ENCODE results near the gene FCER2. TPM values are rescaled to one million over a fixed set of nuclear protein-coding genes. Genes with fewer than 3 reads are reported as not detected.
A peak's percentile ranks its signal among the peaks of the same experiment; 100 is the strongest.
"Not testable (repeated sequence)": the region's sequence is repeated elsewhere in the genome, so short reads cannot be mapped to it uniquely, and the experiment has no call there.

Gene FCER2
- under 1 TPM; 0.29 to 0.31 TPM for total RNA-seq

DNA sequence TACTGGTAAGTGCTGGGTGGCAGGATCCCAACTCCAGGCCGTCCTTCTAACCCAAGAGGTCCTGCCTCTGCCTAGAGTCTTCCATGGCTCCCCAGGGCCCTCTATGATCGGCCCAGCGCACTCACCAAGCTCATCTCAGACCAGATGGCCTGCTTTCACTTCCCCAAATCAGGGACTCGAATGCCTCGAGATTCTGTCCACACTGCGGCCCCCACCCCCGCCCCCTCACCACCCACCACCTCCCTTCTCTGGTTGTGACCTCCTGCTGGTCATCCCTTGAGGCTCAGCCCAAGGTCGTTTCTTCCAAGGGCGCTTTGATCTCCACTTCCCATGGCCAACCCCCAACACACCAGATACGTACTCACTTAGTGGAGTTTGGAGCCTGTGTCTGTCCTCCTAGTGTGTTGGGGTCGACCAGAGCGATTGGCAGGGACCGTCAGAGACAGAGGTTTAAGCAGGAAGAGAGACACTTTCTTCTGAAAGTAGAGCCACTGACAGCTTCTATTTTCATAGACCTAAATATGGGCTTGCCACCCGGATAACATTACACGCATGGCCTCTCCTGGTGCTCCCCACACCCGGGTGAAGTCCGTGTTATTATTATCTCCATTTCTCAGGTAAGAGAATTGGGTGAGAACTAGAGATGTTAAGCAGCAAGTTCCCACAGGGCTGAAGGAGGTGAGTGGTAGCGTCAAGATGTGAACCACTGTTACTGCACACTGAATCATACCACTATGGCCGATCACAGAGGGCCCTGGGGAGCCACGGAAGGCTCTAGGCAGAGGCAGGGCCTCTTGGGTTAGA lies at the start of gene FCER2:
Gene FCER2 (minus strand): TSS at position 478 of the 804 bp plus-strand sequence. CDS start 2,371 bp downstream, outside the sequence.
- Mint-ChIP-seq H3K27me3 (ENCODE audit: low read depth) (peaks cover 25% of the 10 kb centered on the region), H3K9me3 (ENCODE audit: insufficient read depth) (no peaks in the 10 kb centered on the region), H3K36me3 (ENCODE audit: low read depth) (no peaks in the 10 kb centered on the region), H3K27ac (no peak within 1 kb of the TSS), H3K4me3 (no peak within 1 kb of the TSS), H3K4me1 (ENCODE audit: low read depth) (peaks cover 38% of the 10 kb centered on the region)
- CTCF ChIA-PET: interaction anchor here (1.0 kb wide), 1 partner anchor 21 kb away, joined by 3 read pairs; the partner anchor contains the start of gene TRAPPC5
- no peak for DNase-seq
- ATAC-seq: no peak
- POLR2A ChIA-PET: no interaction called here

DNA sequence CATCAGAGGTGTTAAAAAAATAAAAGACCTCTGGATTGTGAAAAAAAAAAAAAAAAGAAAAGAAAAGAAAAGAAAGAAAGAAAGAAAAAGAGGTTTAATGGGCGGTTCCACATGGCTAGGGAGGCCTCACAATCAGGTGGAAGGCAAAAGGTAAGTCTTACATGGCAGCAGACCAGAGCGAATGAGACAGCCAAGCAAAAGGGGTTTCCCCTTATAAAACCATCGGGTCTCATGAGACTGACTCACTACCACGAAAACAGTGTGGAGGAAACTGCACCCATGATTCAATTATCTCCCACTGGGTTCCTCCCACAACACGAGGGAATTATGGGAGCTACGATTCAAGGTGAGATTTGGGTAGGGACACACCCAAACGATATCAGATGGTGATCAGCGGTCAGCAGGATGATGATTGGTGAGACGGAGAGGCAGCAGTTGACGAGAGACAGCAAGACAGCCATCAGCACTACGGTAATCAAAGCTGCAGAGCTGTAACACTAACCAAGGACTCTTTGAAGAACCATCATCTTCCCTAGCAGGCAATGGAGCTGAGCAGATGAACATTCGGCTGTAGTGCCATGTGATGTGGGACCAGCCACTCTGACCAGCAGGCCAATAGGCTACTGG lies 49.3 kb upstream of the FCER2 start:
- Mint-ChIP-seq H3K27me3 (ENCODE audit: low read depth) (no peaks in the 10 kb centered on the region), H3K9me3 (ENCODE audit: insufficient read depth) (peaks cover 13% of the 10 kb centered on the region), H3K36me3 (ENCODE audit: low read depth) (no peaks in the 10 kb centered on the region), H3K27ac (no peak overlapping the region), H3K4me3 (no peak overlapping the region), H3K4me1 (ENCODE audit: low read depth) (no peaks in the 10 kb centered on the region)
- DNase-seq (peak; percentile 25), ATAC-seq (no peak)
- ChIA-PET POLR2A (no interaction called here), CTCF (no interaction called here)

DNA sequence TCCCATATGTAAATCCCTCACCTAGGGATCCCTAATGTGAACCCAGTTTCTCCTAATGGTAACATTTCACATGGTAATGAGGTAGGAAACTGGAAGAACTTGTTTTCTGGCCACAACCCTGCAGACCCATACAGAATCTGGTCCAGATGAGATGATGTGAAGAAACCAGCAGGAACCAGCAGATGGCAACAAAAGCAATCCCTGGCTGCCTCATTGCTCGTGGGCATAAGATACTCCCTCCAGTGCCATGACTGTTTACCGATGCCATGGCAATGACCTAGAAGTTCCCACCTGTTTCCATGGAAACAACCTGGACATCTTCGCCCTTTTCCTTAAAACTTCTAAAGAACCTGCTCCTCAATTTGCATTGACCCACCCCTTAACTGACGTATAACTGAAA lies 46.8 kb upstream of the FCER2 start:
- no peaks in the 10 kb centered on the region for H3K4me1 Mint-ChIP-seq (ENCODE audit: low read depth)
- POLR2A ChIA-PET: no interaction called here
- ATAC-seq (no peak), DNase-seq (no peak)
- H3K36me3 Mint-ChIP-seq (ENCODE audit: low read depth): no peaks in the 10 kb centered on the region
- H3K4me3 Mint-ChIP-seq: no peak overlapping the region
- H3K27me3 Mint-ChIP-seq (ENCODE audit: low read depth): peaks cover 4% of the 10 kb centered on the region
- CTCF ChIA-PET: no interaction called here
- peaks cover 8% of the 10 kb centered on the region for H3K9me3 Mint-ChIP-seq (ENCODE audit: insufficient read depth)
- no peak overlapping the region for H3K27ac Mint-ChIP-seq

- POLR2A ChIA-PET: no interaction called here
These were observed 46.2 kb upstream of the FCER2 start for GRCh38 chr19:7748171-7748570.

GRCh38 chr19:7746903-7747884 lies 45.3 kb upstream of the FCER2 start, which contains the start of gene CD209:
Gene CD209, minus strand, starts transcription at chr19:7747534. Its CDS starts 23 bp downstream, at chr19:7747511.
- CTCF ChIA-PET: interaction anchor here (1.2 kb wide), 1 partner anchor 66 kb away, joined by 3 read pairs; the partner anchor contains the start of gene TRAPPC5
- no peak for ATAC-seq
- POLR2A ChIA-PET: no interaction called here

More at GRCh38 chr19:7748171-7748570, 46.2 kb upstream of the FCER2 start:
- ATAC-seq (no peak), DNase-seq (no peak)
- H3K9me3 Mint-ChIP-seq (ENCODE audit: insufficient read depth): peaks cover 8% of the 10 kb centered on the region
- H3K36me3 Mint-ChIP-seq (ENCODE audit: low read depth): no peaks in the 10 kb centered on the region
- no peak overlapping the region for H3K4me3 Mint-ChIP-seq
- H3K4me1 Mint-ChIP-seq (ENCODE audit: low read depth): no peaks in the 10 kb centered on the region
- CTCF ChIA-PET: interaction anchor here (1.2 kb wide), 1 partner anchor 67 kb away, joined by 3 read pairs; the partner anchor contains the start of gene TRAPPC5
- H3K27me3 Mint-ChIP-seq (ENCODE audit: low read depth): peaks cover 4% of the 10 kb centered on the region
- H3K27ac Mint-ChIP-seq: no peak overlapping the region

GRCh38 chr19:7746306-7746705 lies 44.4 kb upstream of the FCER2 start:
- ATAC-seq; H3K4me3 Mint-ChIP-seq; POLR2A ChIA-PET; H3K36me3 Mint-ChIP-seq (ENCODE audit: low read depth); H3K4me1 Mint-ChIP-seq (ENCODE audit: low read depth); H3K27me3 Mint-ChIP-seq (ENCODE audit: low read depth); CTCF ChIA-PET; H3K27ac Mint-ChIP-seq; H3K9me3 Mint-ChIP-seq (ENCODE audit: insufficient read depth); DNase-seq: not testable (repeated sequence)

More at GRCh38 chr19:7746903-7747884, 45.3 kb upstream of the FCER2 start, which contains the start of gene CD209:
- H3K4me1 Mint-ChIP-seq (ENCODE audit: low read depth): no peaks in the 10 kb centered on the region
- no peak within 1 kb of the TSS for H3K4me3 Mint-ChIP-seq
- H3K9me3 Mint-ChIP-seq (ENCODE audit: insufficient read depth): peaks cover 6% of the 10 kb centered on the region
- peaks cover 4% of the 10 kb centered on the region for H3K27me3 Mint-ChIP-seq (ENCODE audit: low read depth)
- no peak within 1 kb of the TSS for H3K27ac Mint-ChIP-seq
- DNase-seq: no peak
- no peaks in the 10 kb centered on the region for H3K36me3 Mint-ChIP-seq (ENCODE audit: low read depth)

DNA sequence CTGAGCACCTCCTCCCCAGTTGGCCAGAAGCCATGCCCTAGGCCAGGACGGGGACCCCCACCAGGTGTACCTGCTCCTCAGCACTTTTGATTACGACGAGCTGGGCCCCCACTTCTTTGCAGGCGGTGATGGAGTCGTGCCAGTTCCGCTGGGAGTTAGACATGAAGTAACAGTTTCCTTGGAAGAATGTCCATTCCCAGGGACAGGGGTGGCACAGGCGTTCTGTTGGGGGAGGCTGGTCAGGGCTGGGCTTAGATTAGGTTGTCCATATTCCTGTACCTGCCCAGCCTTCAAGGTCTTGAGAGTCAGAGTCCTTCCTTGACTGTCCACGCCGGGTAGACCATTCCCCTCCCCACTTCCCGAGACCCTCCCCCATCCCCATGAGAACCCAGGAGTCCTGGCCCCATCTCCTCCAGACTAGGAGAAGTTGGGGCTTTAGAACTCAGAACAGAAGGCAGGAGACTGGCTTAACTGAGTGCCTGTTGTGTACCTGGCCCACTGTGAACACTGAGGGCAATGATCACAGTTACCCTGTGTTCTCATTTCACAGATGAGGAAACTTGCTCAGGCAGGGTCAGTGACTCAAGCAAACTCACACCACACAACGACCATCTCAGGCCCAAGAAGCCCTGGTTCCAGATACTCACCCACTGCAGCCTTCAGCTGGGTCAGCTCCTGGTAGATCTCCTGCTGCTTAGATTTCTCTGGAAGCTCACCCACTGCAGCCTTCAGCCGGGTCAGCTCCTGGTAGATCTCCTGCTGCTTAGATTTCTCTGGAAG lies 43.1 kb upstream of the FCER2 start:
- no peak for ATAC-seq
- Mint-ChIP-seq H3K4me3 (no peak overlapping the region), H3K9me3 (ENCODE audit: insufficient read depth) (peaks cover 4% of the 10 kb centered on the region), H3K27ac (no peak overlapping the region), H3K4me1 (ENCODE audit: low read depth) (no peaks in the 10 kb centered on the region), H3K36me3 (ENCODE audit: low read depth) (no peaks in the 10 kb centered on the region), H3K27me3 (ENCODE audit: low read depth) (peaks cover 11% of the 10 kb centered on the region)
- POLR2A ChIA-PET: no interaction called here
- CTCF ChIA-PET: no interaction called here
- DNase-seq: no peak

DNA sequence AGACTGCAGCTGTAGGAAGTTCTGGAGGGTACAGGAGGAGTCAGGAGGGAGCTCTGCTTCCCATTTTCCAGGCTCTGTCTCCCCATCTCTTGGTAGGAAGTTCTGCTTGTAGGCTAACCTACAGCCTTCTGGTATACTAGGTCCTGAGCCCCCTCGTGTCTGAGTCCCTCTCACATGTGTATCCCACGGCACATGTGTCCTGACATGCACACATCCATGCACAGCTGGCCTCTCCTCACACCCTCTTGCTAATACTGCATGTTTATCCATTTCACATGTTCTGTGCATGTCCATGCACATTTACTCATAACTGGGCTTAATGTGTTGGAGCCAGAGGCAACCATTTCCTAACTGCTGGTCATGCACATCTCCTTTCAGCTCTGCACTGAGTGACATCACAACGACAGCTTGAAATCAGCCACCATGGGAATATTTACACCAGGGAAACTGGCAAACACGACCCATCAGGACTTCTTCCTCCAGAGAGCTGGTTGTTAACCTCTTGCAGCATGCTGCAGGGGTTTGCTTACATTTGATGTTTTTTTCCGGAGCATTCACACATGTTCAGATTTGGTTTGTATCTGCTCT lies 42.4 kb upstream of the FCER2 start:
- CTCF ChIA-PET: interaction anchor here (1.2 kb wide), 1 partner anchor 63 kb away, joined by 4 read pairs; the partner anchor contains the start of gene TRAPPC5

GRCh38 chr19:7743425-7743841 lies 41.5 kb upstream of the FCER2 start:
- DNase-seq (no peak), ATAC-seq (no peak)
- no peaks in the 10 kb centered on the region for H3K4me1 Mint-ChIP-seq (ENCODE audit: low read depth)
- peaks cover 11% of the 10 kb centered on the region for H3K27me3 Mint-ChIP-seq (ENCODE audit: low read depth)
- H3K9me3 Mint-ChIP-seq (ENCODE audit: insufficient read depth): peaks cover 4% of the 10 kb centered on the region
- no peak overlapping the region for H3K27ac Mint-ChIP-seq
- H3K36me3 Mint-ChIP-seq (ENCODE audit: low read depth): no peaks in the 10 kb centered on the region
- ChIA-PET CTCF (interaction anchor here (1.2 kb wide), 1 partner anchor 62 kb away, joined by 4 read pairs; the partner anchor contains the start of gene TRAPPC5), POLR2A (no interaction called here)
- H3K4me3 Mint-ChIP-seq: no peak overlapping the region

More for the DNA sequence above, 42.4 kb upstream of the FCER2 start:
- Mint-ChIP-seq H3K9me3 (ENCODE audit: insufficient read depth) (peaks cover 4% of the 10 kb centered on the region), H3K4me3 (no peak overlapping the region), H3K27ac (no peak overlapping the region), H3K4me1 (ENCODE audit: low read depth) (no peaks in the 10 kb centered on the region), H3K36me3 (ENCODE audit: low read depth) (no peaks in the 10 kb centered on the region), H3K27me3 (ENCODE audit: low read depth) (peaks cover 11% of the 10 kb centered on the region)
- ATAC-seq: no peak
- DNase-seq: no peak
- POLR2A ChIA-PET: no interaction called here

DNA sequence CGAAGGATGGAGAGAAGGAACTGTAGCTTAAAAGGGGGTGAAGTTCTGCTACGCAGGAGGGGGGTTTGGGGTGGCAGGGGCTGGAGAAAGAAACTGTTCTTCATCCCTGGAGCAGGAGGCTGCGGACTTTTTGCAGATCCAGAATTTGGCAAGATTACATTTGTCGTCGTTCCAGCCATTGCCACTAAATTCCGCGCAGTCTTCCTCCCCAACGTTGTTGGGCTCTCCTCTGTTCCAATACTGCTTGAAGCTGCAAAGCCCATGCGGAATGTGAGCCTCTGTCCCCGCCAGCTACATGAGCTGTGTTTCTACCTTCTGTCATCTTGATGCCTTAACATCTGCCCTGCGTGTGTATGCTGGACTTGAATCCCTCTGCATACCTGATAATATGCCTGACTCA lies 41.1 kb upstream of the FCER2 start:
- peaks cover 11% of the 10 kb centered on the region for H3K27me3 Mint-ChIP-seq (ENCODE audit: low read depth)
- CTCF ChIA-PET: interaction anchor here (1.2 kb wide), 1 partner anchor 62 kb away, joined by 4 read pairs; the partner anchor contains the start of gene TRAPPC5
- no peak overlapping the region for H3K27ac Mint-ChIP-seq
- H3K36me3 Mint-ChIP-seq (ENCODE audit: low read depth): no peaks in the 10 kb centered on the region
- H3K4me1 Mint-ChIP-seq (ENCODE audit: low read depth): no peaks in the 10 kb centered on the region
- POLR2A ChIA-PET: no interaction called here
- ATAC-seq: no peak
- DNase-seq: no peak
- peaks cover 1% of the 10 kb centered on the region for H3K9me3 Mint-ChIP-seq (ENCODE audit: insufficient read depth)
- H3K4me3 Mint-ChIP-seq: no peak overlapping the region

All from activated CD8-positive, alpha-beta T cell treated with anti-CD3 and anti-CD28 coated beads, Interleukin-2, amount 10 ng/mL, durations not matched to agents 7 days and 5 days (primary cell).